Effector CD8-positive, alpha-beta T cell (primary cell): ENCODE results near the gene PAX5.

Experiments used
- DNase-seq: peaks from one replicate; lab custom pipeline; 2025; lab: John Stamatoyannopoulos, UW

The PAX5 gene

DNA sequence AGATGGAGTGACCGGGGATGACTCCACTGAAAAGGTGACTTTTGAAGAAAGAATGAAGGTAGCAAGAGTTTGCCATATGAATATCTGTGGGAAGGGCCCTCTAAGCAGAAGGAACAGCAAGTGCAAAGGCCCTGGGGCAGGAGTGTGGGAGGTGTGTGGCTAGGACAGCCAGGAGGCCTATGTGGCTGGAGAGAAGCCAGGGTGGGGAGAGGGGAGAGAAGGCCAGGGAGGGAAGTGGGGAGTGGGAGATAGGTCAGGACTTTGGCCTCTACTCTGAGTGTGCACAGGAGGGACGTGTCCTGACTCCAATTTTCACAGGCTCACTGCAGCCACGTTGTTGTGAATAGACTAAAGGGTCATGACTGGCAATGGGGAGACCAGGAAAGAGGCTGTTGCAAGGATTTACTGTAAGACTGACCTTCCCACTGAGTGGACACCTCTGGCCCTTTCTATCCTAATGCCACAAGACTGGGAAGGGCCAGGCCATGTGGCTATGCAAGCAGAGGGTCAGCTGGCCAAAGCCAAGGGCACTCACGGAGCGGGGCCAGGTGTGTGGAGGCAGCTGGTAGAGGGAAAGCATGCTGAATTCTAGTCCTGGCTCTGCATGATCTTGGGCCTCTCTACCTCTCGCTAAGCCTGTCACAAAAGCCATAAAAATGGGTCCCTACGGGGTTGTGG, 172.4 kb downstream of the PAX5 start:
- DNase-seq, result no peak

DNA sequence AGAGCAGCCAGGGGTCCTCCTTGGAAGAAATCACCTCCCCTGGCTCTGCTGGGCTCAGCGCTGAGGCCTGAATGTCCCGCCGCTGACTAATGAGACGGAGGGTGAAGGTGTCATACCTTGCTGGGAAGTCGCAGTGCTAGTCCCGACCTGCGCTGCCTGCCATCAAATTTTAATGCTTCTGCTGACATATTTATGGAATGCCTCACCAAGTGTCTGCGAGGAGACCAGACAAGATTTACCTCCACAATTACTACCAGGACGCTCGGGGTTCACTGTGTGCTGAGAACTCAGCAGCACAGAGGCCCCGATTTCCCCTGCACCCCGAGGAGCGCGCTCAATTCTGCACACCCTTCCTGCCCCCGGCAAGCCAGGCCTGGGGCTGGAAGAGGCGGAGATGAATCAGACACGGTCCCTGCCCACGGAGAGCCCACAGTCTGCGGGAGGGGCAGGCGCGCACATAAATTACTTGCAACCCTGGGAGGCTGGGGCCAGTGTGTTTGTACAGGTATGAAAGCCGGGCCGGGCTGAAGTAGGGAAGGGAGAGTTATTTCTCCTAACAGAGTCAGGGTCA, 175.2 kb downstream of the PAX5 start:
- no peak for DNase-seq

- DNase-seq, result no peak
Measured at GRCh38 chr9:36855448-36856315, 178.4 kb downstream of the PAX5 start.

- DNase-seq, result no peak
Measured at GRCh38 chr9:36854751-36855150, 179.3 kb downstream of the PAX5 start.

DNA sequence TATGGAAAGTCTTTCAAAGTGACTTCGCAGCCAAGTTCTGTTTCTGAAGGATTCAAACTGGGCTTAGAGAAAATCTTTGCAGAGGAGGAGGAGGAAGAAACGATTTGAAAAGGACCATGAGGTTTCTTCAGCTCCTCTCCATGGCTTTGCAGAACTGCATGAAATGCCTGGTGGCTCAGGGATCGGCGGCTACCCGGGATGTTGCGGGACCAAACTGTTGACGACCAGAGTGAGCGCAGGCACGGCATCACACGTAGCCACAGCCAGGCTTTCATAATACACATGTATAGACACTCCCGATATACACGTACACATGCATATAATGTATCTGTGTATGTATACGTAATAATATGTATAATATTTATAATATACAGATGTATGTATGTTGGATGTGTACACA, 180.0 kb downstream of the PAX5 start:
- no peak for DNase-seq

DNA sequence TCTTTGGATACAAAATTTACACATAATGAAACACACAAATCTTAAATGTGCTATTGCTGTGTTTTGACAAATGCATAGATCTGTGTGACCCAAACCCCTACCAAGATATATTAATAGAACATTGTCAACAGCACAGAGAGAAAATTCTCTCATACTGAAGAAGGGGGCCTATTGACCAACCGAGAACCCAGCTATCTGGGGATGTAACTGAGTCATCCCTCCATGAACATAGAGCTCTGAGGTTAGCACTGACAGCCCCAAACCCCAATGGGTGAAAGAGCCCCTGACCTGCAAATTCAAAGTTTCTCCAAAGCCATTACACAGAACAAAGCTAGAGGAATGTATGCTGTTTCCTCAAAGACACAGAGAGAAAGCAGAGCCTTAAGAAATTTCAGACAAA, 180.8 kb downstream of the PAX5 start:
- DNase-seq, result no peak

- no peak for DNase-seq
Measured at GRCh38 chr9:36849943-36850342, 184.1 kb downstream of the PAX5 start.

DNA sequence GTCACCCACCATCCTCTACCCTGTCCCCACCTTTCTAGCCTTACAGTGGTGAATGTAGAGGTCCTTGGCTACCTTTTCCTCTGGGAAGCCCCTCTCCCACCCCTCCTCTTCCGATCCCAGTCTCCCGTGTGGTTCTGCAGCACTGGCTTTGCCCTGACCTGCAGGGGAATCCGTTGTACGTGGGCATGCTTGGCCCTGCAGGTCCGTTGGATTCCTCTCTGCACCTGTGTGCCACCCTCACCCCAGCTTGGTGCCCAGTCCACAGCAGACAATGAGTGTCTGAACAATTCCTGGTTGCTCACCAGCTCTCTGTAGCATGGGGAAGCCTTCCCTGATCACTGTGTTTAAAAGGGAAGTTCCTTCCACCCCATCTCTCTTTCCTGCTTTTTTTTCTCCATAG, 185.1 kb downstream of the PAX5 start:
- no peak for DNase-seq

DNA sequence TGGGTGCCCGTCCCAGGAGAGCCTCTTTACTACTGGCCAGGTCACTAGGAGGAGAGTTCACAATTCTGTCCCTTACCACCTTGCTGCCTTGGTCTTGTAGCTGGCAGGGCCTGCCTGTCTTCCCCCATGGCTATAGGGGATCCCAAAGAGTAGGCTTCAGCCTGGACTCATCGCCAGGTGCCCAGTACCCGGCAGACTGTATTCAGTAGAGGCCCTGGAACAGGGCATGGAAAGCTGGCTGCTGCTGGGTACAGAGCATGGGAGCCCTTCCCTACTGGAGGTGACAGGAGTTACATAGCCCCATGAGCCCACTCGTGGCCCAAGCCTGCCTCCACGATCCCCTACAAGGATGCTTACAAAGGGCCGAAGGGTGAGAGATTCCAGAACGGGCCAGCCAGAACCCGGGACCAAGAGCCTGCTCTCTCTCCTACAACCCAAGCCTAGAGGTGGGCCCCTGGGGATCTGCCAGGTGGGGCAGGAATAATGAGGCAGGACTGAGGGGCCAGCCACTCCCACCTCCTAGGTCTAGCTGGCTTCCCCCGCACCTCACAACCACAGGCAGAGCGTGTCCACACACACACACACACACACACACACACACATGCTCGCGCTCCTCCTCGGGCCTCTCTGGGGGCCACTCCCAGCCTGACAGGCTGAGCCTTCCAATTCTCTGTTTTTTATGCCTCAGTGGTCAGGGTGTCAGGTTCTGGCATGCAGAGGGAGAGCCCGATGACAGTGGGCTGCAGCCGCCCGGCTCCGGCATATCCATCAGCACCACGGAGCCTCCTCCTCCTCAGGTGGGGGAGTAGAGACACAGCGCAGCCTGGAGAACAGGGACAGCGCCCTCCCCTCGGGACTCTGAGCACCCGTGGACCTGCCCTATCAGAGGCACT, 186.0 kb downstream of the PAX5 start:
- DNase-seq, result no peak

- no peak for DNase-seq
Measured at GRCh38 chr9:36846621-36847020, 187.4 kb downstream of the PAX5 start.

GRCh38 chr9:36845844-36846243, 188.2 kb downstream of the PAX5 start:
- no peak for DNase-seq

DNA sequence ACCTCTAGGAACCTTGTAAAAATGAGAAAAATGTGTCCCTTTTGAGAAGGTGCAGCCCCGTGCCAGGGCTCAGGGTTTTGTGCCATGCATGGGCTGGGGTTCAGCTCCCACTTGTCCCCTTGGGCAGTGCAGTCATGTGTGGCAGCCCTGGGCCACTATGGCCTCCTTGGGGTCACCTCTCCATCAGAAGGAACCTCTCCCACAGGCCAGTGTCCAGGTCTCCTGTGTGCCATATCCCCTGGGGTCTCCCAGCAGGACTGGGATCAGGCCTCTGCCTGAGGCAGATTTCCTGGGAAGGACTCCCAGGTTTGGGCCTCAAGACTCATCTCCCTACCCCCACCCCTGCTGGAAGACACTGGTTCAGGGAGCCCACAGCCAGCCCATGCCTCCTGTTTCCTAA, 189.1 kb downstream of the PAX5 start:
- DNase-seq, result no peak

GRCh38 chr9:36843964-36844363, 190.1 kb downstream of the PAX5 start:
- no peak for DNase-seq

GRCh38 chr9:36842560-36843530, 191.2 kb downstream of the PAX5 start:
- no peak for DNase-seq

GRCh38 chr9:36840898-36841536, 193.1 kb downstream of the PAX5 start:
- no peak for DNase-seq

- DNase-seq, result no peak
Measured at GRCh38 chr9:36839131-36839885, 194.8 kb downstream of the PAX5 start.

DNA sequence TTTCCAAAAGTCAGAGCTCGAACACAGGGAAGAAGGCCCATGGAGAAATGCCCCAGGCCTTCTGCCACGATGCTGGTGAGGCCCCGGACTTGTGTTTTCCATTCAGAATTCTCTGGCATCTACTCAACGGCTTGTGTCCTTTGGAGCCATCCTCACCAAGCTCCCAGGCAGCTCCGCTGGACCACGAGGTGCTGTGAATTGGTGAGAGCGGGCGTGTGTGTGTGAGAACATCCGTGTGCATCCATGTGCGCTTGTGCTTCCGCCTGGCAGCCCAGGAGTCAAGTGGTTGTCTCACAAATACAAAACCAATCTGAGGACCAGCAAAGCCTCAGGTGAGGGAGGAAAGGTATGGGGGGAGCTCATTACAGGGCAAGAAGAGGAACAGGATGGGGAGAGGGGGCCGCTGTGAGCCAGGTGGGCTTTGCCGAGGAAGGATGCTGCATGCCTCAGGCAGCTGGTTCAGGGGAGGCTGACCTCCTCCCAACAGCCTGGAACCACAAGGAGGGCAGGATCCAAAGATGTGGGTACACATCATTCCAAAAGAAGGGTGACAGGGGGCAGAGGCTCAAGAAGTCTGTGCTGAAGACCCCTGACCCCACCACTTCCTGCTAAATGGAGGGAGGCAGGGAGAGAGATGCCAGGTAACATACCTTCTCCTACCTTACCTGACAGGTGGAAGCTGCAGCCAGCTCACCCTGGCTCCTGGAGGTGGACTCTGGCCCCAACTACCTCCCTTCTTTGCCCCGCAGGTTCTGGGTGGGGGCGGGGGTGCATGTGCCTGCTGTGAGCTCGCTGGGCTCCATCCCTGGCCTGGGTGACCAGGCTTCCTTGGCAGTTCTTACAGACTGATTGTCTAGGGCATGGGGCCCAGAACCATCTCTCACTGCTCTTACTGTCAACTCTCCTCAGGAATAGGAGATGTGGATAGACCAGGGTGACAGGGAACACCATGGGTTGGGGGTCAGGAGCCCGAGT, 196.3 kb downstream of the PAX5 start:
- no peak for DNase-seq

DNA sequence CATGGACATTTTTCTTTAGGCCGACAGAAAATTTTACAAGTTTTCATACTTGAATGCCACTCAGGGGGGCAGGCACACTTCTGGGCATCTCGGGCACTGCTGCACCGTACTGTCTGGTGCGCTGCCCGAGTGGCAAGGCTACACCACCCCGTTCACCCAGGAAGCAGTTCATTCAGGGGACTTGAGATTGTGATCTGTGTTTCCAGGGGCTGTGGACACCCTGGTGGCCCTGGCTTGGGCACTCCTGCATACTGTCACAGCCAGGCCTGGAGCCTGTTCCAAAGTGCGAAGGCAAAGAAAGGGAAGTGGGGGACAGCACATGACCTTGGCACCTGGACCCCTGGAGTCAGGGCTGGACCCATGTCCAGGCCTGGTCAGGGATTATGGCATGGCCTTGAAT, 197.6 kb downstream of the PAX5 start:
- no peak for DNase-seq
